ENCODE results near the gene FAM124A.

FAM124A gene

DNA sequence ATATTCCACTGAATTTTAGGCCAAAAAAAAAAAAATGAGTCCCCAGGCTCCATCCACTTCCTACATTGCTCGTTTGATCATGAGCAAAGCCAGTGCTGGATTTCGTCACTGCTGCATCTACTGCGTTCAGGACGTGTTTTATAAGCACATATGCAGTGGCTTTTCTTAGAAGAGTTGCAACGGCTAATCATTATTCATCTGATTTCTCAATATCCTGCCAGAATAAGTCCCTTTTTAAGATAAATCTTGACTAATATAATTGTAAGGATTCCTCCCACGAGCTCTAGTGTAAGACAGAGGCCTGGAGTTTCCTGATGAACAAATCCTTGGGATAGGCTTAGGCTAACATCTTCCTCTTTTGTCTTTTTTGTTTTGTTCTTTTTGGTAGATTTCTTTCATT is 19.5 kb downstream of the FAM124A start:
- DNase-seq: no peak

DNA sequence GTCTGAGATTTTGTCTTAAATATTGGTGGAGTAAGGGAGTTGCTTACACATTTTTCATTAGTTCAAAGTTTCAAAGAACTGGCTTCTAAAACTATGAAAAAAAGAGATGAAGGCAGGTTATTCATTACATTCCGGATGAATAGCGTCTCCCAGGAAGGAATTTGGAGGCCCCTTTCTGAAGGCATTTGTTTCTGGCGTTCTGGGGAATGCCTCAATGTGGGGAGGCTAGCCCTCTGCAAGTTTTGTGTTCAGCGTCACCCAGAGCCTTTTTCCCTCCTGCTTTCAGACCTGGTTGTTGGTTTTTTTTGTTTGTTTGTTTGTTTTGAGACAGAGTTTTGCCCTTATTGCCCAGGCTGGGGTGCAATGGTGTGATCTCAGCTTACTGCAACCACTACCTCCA is 21.0 kb downstream of the FAM124A start:
- DNase-seq: no peak

DNA sequence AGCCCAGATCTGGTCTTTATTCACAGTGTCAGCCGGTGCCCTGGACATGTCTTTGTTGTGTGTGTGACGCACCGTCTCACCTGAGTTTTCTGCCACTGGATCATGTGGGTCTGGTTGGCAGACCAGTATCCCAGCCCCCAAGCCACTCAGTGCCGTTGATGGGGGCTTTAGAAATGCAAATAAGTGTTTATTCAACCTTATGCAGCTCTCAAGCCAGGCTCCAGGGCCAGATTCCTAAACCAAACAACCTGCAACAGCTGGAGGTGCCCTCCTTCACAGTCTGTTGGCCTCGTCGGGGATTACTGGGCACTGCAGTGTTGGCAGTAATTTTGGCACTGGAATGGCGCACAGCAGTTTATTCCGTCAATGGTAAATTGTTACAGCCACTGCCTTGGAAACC is 21.6 kb downstream of the FAM124A start:
- peak in 5 of 51 donors; percentile 19 to 35 (median 23) for DNase-seq

DNA sequence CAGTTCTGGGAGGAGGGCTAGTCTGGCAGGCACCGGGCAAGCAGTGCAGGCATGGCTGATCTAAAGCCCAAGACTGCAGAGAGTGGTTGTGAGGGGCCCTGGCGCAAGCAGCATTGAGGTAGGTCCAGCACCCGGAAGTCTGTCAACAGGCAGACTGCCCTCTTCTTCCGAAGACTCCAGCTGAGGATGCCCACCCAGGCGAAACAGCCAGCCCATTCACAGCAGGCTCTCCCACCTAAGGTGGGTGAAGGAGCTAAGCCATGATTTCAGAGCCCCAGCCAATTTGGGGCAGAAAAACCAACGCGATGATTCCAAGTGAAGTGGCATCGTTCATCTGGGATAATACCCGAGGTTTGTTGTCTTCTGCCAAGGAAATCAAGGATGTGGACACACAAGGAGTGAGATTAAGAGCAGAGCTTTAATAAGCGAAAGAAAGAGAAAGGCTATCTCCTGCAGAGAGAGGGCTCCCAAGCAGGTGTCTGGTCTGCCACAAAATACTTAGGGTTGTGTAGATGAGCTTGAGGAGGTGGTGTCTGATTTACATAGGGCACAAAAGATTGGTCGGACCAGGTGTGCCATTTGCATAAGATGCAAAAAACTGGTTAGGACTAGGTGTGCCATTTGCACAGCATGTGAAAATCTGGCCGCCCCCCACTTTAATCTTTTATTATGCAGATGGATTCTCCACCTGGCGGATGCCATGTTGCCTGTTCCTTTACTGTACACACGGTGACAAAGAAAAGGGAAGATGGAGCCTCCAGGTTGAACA is 22.6 kb downstream of the FAM124A start:
- DNase-seq: no peak

DNA sequence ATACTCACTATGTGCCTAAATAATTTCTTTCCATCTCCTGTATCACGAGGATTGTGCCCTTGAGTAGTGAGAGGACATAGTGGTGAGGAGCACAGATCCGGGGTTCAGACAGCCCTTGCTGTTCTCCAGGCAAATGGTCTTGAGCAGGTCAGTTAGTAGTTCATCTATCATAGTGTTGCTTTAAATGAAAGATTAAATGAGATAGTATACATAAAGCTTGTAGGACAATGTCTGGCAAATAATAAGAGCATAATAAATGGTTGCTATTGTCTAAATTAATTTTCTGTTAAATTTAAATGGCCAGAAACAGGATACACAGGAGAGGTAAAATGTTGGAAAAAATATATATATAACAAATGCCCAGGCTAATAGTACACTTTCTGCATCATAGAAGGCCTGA is 23.4 kb downstream of the FAM124A start:
- DNase-seq: peak in 1 of 51 donors; percentile 33

DNA sequence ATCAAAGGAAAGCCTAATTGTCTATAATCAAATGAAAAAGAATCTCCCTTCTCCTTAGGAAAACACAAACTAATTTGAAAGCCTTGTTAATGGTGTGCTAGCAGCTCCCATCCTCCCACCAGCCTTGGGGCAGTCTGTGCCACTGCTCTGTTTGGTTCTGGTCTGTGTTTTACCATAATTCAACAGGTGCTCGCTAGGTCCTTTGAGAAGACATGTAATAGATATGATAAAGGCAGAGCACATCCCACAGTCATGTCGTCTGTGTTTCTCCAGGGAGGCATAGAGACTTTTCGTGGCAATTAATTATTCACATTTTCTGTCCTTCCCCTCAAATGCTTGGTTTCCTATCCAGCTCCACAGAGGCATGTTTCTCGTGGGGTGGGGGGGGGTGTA is 23.8 kb downstream of the FAM124A start:
- DNase-seq: peak in 3 of 51 donors; percentile 10 to 48 (median 31)

DNA sequence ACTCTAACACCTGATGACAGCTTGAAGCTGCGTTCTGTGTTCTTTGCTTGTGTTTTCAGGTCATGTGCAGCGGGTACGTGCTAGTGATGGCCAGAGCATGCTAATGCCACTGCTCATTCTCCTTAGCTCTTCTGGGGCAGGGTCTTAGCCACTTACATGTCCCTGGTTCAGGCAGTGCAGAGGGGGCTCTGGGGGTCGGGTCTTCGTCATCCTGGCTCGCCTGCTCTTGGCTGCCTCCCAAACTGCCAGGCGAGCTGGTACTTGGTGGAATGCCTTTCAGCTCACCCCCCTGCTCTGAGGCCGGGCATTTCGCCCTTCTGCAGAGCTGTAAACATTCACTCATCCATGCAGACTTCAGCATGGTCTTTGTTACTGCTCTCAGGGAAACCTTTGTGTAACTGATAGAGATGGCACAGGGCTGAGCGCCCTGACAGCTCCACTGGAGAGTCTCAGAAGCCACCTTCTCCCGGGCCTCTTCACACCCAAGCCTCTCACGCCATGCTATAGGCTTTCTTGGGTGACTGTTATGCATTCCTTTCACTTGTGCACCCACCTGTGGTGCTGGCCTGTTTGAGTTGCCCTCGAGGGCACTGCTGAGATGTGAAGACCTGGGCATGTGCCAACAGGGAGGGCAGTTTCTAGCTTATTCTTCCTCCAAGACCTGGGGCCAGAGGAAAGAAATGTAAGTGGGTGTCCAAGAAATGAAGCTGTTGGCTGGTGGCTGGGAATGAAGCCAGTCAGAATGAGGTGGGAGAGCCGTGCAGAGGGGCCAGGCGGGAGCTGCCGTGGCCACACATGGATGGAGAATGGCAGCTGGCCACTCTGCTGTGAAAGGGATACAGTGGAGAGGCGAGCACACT is 24.4 kb downstream of the FAM124A start:
- peak in 49 of 51 donors; percentile 30 to 95 (median 71) for DNase-seq

DNA sequence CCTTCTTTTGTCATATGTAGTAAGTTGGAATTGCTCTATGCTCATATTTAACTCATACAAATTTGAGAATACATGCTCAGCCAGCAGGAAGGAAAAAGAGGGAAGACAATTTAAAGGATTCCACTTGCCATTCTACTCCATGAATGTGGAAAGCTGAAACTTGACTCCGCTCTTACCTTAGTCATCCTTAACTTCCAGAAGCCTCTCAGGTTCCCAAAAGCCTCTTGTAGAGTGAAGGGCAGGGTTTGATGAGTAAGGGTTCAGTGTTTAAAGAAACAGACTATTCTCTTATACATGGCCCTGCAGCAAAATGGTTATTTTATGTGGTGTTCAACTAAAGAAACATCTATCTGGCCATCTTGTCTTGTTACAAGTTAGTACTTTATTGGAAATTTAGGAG is 27.1 kb downstream of the FAM124A start:
- DNase-seq: no peak

DNA sequence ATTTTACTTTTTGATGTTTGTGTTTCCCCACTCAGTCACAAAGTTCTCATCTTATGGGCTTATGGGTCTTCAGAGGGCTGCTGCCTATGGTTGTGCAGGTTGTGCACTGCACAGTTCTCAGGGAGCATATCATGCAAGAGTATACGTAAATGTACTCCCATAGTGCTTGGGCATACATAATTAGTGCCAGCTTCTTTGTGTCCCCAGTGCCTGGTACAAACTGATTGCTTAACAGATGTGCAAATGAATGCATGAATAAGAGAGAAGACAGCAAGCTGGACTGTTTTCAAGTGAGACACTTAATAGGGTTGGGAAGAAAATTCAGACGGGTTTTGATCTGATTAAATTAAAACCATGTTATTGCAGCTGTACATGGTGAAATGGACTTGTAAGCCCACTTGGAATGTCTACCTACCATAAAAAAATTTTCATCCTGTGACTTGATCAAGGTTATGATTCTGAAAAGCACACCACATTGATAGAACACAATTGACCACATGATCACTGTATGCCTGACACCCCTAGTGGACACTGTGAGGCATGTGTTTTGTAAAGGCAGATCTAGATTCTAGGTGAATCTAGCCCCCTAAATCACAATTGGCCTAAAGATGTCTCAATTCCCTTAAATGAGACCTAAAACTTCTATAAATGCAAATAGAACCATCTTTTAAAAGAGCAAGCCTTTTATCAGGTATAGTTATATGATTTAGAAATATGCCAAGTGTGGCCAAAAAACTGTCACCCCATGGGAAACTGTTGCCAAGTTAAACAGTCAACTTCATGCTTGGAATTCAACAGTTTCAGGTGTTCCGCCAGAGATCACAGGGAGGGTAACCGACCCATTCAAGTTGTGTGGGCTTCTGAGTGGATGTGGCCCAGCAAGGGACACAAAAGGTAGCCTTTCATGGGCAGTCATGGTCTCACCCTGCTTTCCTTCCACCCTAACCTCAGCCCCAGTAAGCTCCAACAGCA is 27.9 kb downstream of the FAM124A start:
- peak in 4 of 51 donors; percentile 15 to 58 (median 43) for DNase-seq

DNA sequence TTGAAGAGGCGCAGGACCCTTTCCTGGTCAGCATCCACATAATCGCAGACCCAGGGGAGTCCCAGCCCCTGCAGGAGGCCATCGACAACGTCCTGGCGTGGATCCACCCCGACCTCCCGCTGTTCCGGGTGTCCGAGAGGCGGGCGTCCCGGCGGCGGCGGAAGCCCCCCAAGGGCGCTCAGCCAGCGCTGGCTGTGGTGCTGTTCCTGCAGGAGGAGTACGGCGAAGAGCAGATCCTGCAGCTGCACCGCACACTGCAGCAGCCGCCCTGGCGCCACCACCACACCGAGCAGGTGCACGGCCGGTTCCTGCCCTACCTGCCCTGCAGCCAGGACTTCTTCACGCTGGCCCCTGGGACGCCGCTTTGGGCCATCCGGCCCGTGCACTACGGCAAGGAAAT is 29.3 kb downstream of the FAM124A start:
- no peak for DNase-seq

DNA sequence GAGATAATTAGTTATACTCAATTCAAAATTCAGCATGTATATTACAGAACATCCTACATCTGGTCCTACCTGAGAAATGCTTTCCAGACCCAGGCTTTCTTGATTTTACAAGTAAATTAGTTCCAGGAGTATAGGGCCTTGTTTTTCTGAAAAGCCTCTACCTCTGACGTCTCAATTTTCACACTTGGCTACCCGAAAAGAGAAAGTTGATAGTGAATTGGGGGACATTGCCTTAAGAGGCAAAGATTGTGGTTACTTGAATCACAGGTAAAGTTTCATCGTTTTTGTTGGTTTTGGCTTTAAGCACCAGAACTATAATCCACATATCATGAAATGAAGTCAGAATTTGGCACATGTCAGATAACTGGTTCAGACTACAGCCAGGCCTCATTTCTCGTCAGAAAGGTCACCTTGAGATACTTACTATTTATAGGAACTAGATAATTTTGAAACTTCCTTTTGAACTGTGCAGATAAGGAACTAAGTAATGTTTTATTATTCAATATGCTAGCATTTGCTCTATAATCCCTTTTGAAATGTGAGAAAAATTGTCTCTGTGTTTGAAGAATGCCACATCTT is 30.8 kb downstream of the FAM124A start:
- no peak for DNase-seq

DNA sequence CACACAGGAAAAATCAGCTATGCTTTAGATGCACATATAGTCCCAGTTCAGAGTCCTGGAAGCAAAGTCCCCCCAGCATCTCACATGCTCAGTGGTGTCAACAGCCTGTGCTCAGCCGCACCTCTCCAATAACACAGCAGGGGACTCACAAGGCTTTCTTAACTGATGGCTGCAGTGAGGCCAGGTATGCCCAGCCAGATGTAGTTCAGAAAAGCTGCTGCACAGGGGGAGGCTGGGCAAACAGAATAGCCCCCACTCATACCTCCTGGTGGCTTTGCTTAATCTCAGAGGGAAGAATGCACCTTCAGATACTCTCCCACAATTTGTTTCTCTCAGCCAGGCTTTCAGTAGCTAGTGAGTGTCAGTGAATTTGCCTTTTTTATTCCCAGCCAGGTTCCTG is 33.4 kb downstream of the FAM124A start:
- DNase-seq: no peak

DNA sequence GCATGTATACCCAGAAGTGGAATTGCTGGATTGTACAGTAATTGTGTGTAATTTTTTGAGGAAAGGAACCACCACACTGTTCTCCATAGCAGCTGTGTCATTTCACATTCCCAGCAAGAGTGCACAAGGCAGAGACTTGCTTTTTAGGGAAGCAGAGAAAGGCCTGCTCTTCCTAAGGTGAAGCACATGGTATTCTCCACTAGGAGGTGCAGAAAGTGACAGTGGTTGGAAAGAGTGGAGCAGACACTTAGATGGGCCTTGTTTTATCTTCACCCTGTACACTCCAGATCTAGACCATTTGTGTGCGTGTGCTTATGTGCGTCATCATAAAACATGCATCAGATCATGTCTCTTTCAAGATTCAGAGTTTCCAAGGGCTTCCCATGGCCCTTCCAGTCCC is 35.0 kb downstream of the FAM124A start:
- DNase-seq: no peak

DNA sequence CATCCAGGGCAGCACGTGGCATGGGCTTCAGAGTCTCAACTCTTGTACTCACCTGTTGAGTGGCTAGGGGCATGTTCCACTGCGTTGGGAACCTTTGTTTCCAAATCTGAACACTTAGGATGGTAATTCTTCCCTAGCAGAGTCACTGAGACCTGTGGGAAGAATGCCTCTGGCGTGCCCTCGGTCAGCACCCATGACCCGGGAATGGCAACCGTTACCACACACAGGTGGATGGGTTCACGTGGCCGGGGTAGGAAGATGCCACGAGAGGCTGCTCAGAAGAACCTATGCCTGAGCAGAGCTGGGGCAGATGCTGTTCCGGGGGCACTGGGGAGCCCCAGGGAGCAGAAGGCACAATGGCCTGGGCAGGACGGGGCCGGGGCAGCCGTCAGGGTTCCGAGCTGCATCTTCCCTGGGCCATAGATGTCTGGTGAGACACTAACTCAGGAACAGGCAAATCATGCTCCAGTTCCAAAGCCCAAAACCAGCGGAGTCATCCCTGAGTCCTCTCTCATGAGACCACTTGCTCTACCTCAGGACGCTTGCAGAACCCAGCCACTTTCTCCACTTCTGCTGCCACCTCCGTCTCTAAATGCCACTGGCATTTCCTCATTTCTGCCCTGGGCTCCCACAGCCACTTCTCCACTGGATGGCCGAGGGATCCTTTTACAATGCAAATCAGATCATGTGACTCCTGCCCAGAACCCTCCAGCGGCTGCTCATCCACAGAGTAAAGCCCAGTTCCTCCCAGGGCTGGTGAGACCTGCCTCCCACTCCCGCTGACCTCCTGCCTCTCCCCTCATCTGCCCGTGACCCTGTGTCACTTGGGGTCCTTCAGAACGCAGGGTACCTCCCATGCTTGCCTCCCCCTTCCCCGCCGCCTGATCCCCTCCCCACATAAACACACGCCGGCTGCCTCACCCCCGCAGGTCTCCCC is 36.7 kb downstream of the FAM124A start:
- DNase-seq: peak in 5 of 51 donors; percentile 23 to 41 (median 28)

DNA sequence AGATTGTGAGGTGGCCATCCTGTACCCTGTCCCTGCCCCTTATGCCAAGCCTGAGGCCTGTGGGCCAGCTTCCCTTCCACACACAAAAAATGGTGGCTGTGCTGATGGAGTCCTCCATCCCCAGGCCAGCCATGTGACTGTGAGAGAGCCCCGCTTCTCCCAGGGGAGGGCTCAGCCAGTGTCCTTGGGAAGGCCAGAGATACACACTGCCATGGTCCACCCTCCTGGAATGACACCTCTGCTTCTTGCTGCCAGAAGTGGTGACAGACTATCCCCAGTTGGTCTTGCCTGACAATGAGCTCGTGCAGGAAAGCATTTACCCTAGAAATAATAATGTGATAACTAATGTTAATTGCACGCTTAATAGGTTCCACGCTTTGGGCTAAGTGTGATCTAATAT is 38.0 kb downstream of the FAM124A start:
- DNase-seq: no peak

DNA sequence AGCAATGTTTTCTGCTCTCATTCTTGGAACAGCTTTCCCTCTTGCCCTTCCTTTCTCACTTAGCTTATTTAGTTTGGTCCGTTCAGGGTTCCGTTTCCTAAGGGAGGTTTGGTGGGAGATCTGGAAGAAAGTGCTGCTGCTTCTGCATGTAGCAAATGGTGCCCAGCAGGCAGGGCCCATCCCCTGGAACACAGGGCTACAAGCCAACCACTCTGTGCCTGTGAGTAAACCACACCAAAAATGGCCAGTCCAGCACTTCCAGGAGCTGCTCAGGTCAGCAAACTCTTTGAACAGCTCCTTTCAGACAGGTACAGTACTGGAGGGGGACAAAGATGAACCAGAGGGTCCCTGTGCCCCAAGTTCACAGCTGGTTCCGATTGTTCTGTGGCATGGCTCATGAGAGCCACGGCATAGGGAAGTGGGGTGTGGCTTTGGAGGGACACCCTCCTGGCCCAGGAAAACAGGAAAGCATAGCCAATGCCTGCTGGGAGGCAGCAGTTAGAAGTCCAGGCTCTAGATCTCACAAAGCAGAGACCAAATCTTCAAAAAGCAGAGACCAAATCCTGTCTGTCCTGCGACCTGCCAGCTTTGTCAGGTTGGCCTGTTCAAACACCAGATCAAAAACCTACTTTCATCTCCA is 39.5 kb downstream of the FAM124A start:
- DNase-seq: no peak

DNA sequence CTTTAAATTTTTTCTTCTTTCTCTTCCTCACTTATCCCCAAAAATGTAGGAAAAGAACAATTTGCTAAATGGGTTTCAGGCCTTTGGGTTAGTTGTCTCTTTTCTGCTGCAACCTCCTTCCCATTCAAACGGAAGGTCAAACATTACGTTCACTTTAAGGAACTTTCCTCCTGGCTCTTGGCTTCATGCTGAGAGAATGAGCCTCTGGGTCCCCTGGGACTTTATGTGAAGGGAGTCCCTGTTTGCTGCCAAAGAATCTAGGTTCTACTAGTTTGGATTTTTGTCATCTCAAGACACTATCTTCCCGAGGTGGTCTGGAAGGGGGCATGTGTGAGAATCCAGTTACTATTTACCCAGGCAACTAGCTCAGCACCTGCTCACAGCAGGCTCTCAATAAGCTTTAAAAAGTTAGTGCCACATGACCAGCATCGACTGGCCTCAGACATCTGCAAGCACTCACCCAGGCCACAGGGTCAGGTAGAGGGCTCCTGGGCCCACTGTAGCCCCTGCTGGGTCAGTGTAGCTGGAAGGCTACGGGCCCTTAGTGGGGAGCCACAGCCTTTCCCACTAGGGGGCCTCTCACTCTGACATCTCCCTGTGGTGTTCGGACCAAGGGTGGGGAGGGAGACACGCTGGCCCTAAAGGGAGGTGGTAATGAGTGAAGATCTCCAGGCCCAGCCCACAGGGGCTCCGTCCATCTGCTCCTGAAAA is 40.5 kb downstream of the FAM124A start:
- peak in 8 of 51 donors; percentile 13 to 39 (median 20) for DNase-seq

DNA sequence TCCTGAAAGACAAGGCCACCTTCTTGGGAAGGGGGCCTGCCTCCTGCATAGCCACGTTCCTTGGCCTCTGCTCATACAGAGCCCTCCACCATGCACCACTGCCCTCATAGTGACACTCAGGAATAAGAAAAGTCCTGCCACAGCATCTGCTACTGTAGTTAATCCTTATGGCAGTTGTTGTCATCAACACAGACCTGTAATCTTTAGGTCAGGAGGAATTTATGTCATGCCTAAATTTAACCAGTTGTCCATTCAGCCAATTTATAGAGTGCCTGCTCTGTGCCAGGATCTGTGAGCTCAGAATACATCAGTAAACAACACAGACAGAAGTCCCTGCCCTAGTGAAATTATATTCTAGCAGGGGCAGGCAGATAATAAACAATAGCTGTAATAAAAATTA is 44.4 kb downstream of the FAM124A start:
- peak in 1 of 51 donors; percentile 16 for DNase-seq

DNA sequence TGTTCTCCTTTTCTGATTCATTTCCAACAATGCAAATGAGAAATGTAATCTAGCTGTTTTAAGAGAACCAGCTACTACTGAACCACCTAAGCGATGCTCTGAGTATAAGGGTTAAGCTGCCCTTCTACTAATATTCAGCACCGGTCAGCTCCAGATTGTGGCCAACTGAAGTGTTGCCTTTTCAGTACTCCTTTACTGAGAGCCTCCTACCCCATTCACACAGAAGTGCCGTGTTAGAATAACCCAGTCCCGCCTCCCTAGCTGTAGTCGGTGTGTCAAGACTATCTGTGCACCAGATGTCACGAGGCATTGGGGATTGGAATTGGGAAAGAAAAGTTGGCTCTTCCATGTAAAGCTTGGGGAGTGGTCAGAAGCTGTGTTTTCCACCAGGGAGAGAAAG is 45.4 kb downstream of the FAM124A start:
- no peak for DNase-seq
